Measurements from ENCODE around the gene ATF7.
A peak's percentile ranks its signal among the peaks of the same experiment; 100 is the strongest.
"Not testable (repeated sequence)": the region's sequence is repeated elsewhere in the genome, so short reads cannot be mapped to it uniquely, and the experiment has no call there.

Gene ATF7

GRCh38 chr12:53625946-53626701 lies at the start of gene ATF7:
ATF7 (minus strand) TSS chr12:53626382; CDS start chr12:53601000, 25,382 bp downstream.
- DNase-seq, result peak; percentile 99

GRCh38 chr12:53674977-53675700 lies 49.0 kb upstream of the ATF7 start:
- no peak for DNase-seq

GRCh38 chr12:53670971-53671370 lies 44.8 kb upstream of the ATF7 start:
- DNase-seq, result no peak

GRCh38 chr12:53670308-53670707 lies 44.1 kb upstream of the ATF7 start:
- no peak for DNase-seq

GRCh38 chr12:53667080-53667479 lies 40.9 kb upstream of the ATF7 start:
- no peak for DNase-seq

GRCh38 chr12:53664936-53665335 lies 38.8 kb upstream of the ATF7 start:
- no peak for DNase-seq

GRCh38 chr12:53664191-53664590 lies 38.0 kb upstream of the ATF7 start:
- no peak for DNase-seq

- DNase-seq, result no peak
Measured at GRCh38 chr12:53660041-53660440, 33.9 kb upstream of the ATF7 start.

GRCh38 chr12:53659571-53659981 lies 33.4 kb upstream of the ATF7 start:
- DNase-seq, result no peak

- no peak for DNase-seq
Measured at GRCh38 chr12:53659011-53659551, 32.9 kb upstream of the ATF7 start.

GRCh38 chr12:53657041-53657440 lies 30.9 kb upstream of the ATF7 start:
- DNase-seq, result no peak

- DNase-seq, result no peak
Measured at GRCh38 chr12:53653595-53653994, 27.4 kb upstream of the ATF7 start.

GRCh38 chr12:53652366-53652765 lies 26.2 kb upstream of the ATF7 start:
- no peak for DNase-seq

GRCh38 chr12:53651737-53652136 lies 25.6 kb upstream of the ATF7 start:
- DNase-seq, result no peak

- not testable (repeated sequence) for DNase-seq
Measured at GRCh38 chr12:53646300-53646699, 20.1 kb upstream of the ATF7 start.

GRCh38 chr12:53645165-53645564 lies 19.0 kb upstream of the ATF7 start:
- no peak for DNase-seq

- no peak for DNase-seq
Measured at GRCh38 chr12:53644133-53644532, 18.0 kb upstream of the ATF7 start.

- no peak for DNase-seq
Measured at GRCh38 chr12:53643232-53643979, 17.2 kb upstream of the ATF7 start.

GRCh38 chr12:53638057-53638456 lies 11.9 kb upstream of the ATF7 start:
- no peak for DNase-seq

GRCh38 chr12:53636641-53637040 lies 10.5 kb upstream of the ATF7 start:
- no peak for DNase-seq

GRCh38 chr12:53635708-53636107 lies 9.5 kb upstream of the ATF7 start:
- DNase-seq, result not testable (repeated sequence)

GRCh38 chr12:53631721-53632120 lies 5.5 kb upstream of the ATF7 start:
- DNase-seq, result no peak

GRCh38 chr12:53627919-53628318 lies 1.7 kb upstream of the ATF7 start:
- DNase-seq, result no peak

Data from CD4-positive, alpha-beta T cell treated with Interleukin-10 for 1 hour (primary cell).